Testis (tissue), 5 donors: ENCODE measurements around the gene NEFH. TPM values are rescaled to one million over a fixed set of nuclear protein-coding genes. Genes with fewer than 3 reads are reported as not detected.

Experiments used
- DNase-seq: peaks from one replicate; pipeline ENCODE4 v3.0.0-alpha.2; 2019
- H3K27ac ChIP-seq, 2 donors: fragments of 200-600 bp; sonication (generic); one replicate each; pipeline ENCODE4 v1.5.1; 2019
- H3K27me3 ChIP-seq: fragments of 200-600 bp; sonication (generic); one replicate; pipeline ENCODE4 v1.5.1; 2019
- H3K36me3 ChIP-seq: fragments of 200-600 bp; sonication (generic); one replicate; pipeline ENCODE4 v1.5.1; 2017; ENCODE audit warnings: low read depth; ENCODE audit errors: missing control alignments
- H3K4me1 ChIP-seq: fragments of 200-600 bp; sonication (generic); one replicate; pipeline ENCODE4 v1.5.1; 2019
- H3K4me3 ChIP-seq, 2 donors: fragments of 200-600 bp; sonication (generic); one replicate each; pipeline ENCODE4 v1.5.1; 2017 to 2019
- H3K9me3 ChIP-seq: fragments of 200-600 bp; sonication (generic); one replicate; pipeline ENCODE4 v1.5.1; 2017
- POLR2A ChIP-seq: fragments of 450-650 bp; IDR thresholded peaks from one replicate; pipeline ENCODE4 v1.6.1; 2017; ENCODE audit warnings: antibody characterized with exemption, mild to moderate bottlenecking, moderate library complexity
- WGBS, 2 donors: methylation state at CpG; one replicate each; pipeline ENCODE4 v1.1.5; 2018; 5-methylcytosine and 5-hydroxymethylcytosine counted together
- intact Hi-C: fragments of 100-400 bp; cut with DNase I; formaldehyde crosslinking; loops from one replicate; pipeline ENCODE4 v1.15.1; 2023; ENCODE audit warnings: low total_unique reads
- long read RNA-seq, 2 donors: transcript quantifications; one replicate each; lab custom pipeline, GENCODE V29; 2026
- polyA plus RNA-seq: library from polyadenylated mRNA; stranded (reverse); fragments of 350-450 nt; fragmentation: Illumina TruSeq; extraction: RNeasy Lipid Tissue Mini Kit (QIAGEN cat#74804); gene quantifications from one replicate; pipeline ENCODE4 v1.2.3, GENCODE V29; 2014; ENCODE audit warnings: low read depth, low replicate concordance; ENCODE audit not compliant: insufficient read depth
- total RNA-seq, 2 donors: library from RNA; depleted of rRNA; stranded (reverse); fragments of >200 nt; gene quantifications; one replicate each; pipeline ENCODE4 v1.2.3, GENCODE V29; 2016
- TF ChIP-seq, protein P1 (sequence below), 3 experiments: fragments of 450-650 bp in 2 of 3; fragments of 200-600 bp in 1 of 3; sonication (generic) in 1 of 3; IDR thresholded peaks; one replicate each; pipeline ENCODE4 v1.5.1; 2016 to 2019; ENCODE audit warnings: antibody characterized with exemption in 3 of 3, mild to moderate bottlenecking in 2 of 3, moderate library complexity in 1 of 3

Gene NEFH, protein sequence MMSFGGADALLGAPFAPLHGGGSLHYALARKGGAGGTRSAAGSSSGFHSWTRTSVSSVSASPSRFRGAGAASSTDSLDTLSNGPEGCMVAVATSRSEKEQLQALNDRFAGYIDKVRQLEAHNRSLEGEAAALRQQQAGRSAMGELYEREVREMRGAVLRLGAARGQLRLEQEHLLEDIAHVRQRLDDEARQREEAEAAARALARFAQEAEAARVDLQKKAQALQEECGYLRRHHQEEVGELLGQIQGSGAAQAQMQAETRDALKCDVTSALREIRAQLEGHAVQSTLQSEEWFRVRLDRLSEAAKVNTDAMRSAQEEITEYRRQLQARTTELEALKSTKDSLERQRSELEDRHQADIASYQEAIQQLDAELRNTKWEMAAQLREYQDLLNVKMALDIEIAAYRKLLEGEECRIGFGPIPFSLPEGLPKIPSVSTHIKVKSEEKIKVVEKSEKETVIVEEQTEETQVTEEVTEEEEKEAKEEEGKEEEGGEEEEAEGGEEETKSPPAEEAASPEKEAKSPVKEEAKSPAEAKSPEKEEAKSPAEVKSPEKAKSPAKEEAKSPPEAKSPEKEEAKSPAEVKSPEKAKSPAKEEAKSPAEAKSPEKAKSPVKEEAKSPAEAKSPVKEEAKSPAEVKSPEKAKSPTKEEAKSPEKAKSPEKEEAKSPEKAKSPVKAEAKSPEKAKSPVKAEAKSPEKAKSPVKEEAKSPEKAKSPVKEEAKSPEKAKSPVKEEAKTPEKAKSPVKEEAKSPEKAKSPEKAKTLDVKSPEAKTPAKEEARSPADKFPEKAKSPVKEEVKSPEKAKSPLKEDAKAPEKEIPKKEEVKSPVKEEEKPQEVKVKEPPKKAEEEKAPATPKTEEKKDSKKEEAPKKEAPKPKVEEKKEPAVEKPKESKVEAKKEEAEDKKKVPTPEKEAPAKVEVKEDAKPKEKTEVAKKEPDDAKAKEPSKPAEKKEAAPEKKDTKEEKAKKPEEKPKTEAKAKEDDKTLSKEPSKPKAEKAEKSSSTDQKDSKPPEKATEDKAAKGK
- total RNA-seq = 10 to 100 TPM; 16.9 to 18.6 TPM
- 12.0 TPM for polyA plus RNA-seq
- long read RNA-seq, donor 1, transcript NEFH-201 (4 exons, 3,783 nt) = major isoform, 16 of 16 reads
- long read RNA-seq, donor 1, partial matches to known transcripts = 0 of 16 reads
- long read RNA-seq, donor 1, other reads (novel, unspliced or antisense) = 0 of 16 reads
- long read RNA-seq, donor 2, transcript NEFH-201 (4 exons, 3,783 nt) = major isoform, 16 of 40 reads
- long read RNA-seq, donor 2, partial matches to known transcripts = 24 of 40 reads
- long read RNA-seq, donor 2, other reads (novel, unspliced or antisense) = 0 of 40 reads

DNA sequence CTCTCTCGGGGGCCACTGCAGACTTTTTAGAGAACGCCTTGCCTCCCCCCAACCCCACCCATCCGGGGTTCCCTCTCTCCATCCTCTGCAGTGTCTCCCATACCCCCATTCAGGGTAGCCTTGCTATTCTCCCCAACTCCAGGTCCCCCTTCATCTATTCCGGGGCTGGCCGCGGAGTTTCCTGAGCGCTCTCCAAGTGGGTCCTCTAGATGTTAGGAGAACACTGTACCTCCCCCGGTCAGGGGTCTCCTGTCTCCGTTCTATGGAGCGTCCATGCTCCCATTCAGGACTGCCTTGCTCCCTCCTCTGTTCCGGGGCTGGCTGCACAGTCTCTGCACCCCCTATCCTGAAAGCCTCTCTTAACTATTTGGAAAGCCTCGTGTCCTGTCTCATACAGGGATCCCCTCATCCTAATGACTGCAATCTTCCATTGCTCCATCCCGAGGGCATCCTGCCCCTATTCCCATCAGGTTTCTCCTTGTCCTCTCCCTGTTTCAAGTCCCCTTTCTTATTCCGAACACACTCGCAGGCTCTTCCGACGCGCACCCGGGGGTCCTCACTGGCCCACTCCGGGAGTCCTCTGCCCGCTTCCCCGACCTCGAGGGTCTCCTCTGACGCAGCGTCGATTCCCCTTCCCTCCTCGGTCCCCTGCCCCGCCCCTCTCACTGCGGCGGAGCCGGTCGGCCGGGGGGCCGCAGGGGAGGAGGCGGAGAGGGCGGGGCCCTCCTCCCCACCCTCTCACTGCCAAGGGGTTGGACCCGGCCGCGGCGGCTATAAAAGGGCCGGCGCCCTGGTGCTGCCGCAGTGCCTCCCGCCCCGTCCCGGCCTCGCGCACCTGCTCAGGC is at the start of gene NEFH:
NEFH (plus strand) TSS at position 802 of the 845 bp plus-strand sequence. CDS start 45 bp downstream, outside the sequence.
- no peaks in the 10 kb centered on the region for H3K36me3 ChIP-seq
- TF ChIP-seq, protein P1, sequence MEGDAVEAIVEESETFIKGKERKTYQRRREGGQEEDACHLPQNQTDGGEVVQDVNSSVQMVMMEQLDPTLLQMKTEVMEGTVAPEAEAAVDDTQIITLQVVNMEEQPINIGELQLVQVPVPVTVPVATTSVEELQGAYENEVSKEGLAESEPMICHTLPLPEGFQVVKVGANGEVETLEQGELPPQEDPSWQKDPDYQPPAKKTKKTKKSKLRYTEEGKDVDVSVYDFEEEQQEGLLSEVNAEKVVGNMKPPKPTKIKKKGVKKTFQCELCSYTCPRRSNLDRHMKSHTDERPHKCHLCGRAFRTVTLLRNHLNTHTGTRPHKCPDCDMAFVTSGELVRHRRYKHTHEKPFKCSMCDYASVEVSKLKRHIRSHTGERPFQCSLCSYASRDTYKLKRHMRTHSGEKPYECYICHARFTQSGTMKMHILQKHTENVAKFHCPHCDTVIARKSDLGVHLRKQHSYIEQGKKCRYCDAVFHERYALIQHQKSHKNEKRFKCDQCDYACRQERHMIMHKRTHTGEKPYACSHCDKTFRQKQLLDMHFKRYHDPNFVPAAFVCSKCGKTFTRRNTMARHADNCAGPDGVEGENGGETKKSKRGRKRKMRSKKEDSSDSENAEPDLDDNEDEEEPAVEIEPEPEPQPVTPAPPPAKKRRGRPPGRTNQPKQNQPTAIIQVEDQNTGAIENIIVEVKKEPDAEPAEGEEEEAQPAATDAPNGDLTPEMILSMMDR (IDR thresholded peaks at IDR 0.05) = no peak
- TF ChIP-seq POLR2A = no peak
- H3K27me3 ChIP-seq = no peaks in the 10 kb centered on the region
- DNase-seq = no peak
- intact Hi-C loops = no loop called here
- peaks cover 19% of the 10 kb centered on the region for H3K4me1 ChIP-seq
- 9 to 12% methylated on average over 25 to 40 of the region's 48 CpGs for WGBS, 2 donors
- H3K4me3 ChIP-seq = peak within 1 kb of the TSS; percentile 51 to 60
- no peaks in the 10 kb centered on the region for H3K9me3 ChIP-seq
- H3K27ac ChIP-seq = no peak within 1 kb of the TSS

DNA sequence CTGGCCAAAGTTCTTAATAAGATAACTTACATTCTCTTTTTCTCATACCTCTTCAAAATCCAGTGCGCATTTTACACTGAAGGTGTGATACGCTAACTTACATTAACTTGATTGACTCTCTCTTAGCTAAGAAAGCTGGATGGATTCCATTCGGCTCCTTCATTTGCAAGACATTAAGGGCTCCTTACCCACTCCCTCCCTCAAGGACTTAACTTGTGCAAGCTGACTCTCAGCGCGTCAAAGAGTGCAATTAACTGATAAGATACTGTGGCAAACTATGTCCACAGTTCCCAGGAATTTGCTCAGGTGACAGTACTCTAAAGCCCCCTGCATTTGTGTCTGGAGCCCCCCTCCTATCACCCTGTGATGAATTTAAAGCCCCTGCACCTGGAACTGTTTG is 48.0 kb upstream of the NEFH start:
- no peaks in the 10 kb centered on the region for H3K4me1 ChIP-seq
- TF ChIP-seq, protein P1 (IDR thresholded peaks at IDR 0.05) = no peak
- TF ChIP-seq POLR2A = no peak
- intact Hi-C loops = no loop called here
- no peak overlapping the region for H3K4me3 ChIP-seq
- DNase-seq = no peak
- H3K9me3 ChIP-seq = no peaks in the 10 kb centered on the region
- 53 to 71% methylated on average over 5 of the region's 5 CpGs for WGBS, 2 donors
- H3K27ac ChIP-seq = no peak overlapping the region
- H3K27me3 ChIP-seq = no peaks in the 10 kb centered on the region
- H3K36me3 ChIP-seq = no peaks in the 10 kb centered on the region

DNA sequence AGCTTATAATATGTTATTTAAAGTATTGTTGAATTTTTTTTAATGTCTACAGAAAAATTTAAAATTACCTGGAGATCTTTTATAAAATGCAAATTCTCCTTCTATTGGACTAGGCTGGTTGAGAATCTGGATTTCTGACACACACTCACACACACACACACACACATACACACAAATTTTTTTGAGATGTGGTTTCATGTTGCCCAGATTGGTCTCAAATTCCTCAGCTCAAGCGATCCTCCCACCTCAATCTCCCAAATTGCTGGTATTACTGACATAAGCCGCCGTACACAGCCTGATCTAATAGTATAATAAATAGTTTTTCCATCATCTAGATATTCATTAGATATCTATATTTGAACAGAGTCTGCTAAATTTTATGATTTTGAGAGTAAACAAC is 46.2 kb upstream of the NEFH start:
- TF ChIP-seq POLR2A = no peak
- TF ChIP-seq, protein P1 (IDR thresholded peaks at IDR 0.05) = no peak
- 89 to 91% methylated on average over 3 of the region's 3 CpGs for WGBS, 2 donors
- H3K4me1 ChIP-seq = no peaks in the 10 kb centered on the region

DNA sequence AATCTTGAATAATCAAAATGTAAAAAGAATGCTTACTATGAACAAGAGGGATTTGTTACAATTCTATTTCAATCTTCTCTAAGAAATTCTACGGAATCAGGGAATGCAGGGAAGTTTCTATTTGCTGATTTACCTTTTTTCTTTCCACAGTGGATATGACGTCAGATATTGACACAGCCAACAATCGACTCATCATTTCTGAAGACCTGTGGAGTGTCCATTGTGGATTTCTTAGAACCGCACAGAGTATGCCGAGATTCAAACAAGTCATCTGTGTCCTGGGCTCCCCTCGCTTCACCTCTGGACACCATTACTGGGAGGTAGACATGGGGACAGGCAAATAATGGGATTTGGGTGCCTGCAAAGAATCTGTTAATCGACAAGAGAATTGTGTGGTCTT is 45.7 kb upstream of the NEFH start:
- H3K4me1 ChIP-seq = no peaks in the 10 kb centered on the region
- H3K27me3 ChIP-seq = no peaks in the 10 kb centered on the region
- H3K27ac ChIP-seq = no peak overlapping the region
- H3K36me3 ChIP-seq = no peaks in the 10 kb centered on the region
- WGBS, 2 donors = 90 to 91% methylated on average over 7 of the region's 7 CpGs
- DNase-seq = no peak
- intact Hi-C loops = no loop called here
- no peaks in the 10 kb centered on the region for H3K9me3 ChIP-seq
- no peak for TF ChIP-seq POLR2A
- TF ChIP-seq, protein P1 (IDR thresholded peaks at IDR 0.05) = no peak
- H3K4me3 ChIP-seq = no peak overlapping the region

More for the DNA sequence above, 46.2 kb upstream of the NEFH start:
- DNase-seq = no peak
- H3K9me3 ChIP-seq = no peaks in the 10 kb centered on the region
- no peak overlapping the region for H3K4me3 ChIP-seq
- H3K27me3 ChIP-seq = no peaks in the 10 kb centered on the region
- no peaks in the 10 kb centered on the region for H3K36me3 ChIP-seq
- intact Hi-C loops = no loop called here
- H3K27ac ChIP-seq = no peak overlapping the region
